ENCODE results near the gene HOXD4.

Gene HOXD4

GRCh38 chr2:176151442-176152287 lies at the start of gene HOXD4:
HOXD4 (plus strand) TSS chr2:176151550; CDS start chr2:176151634, 84 bp downstream.
- DNase-seq = no peak

DNA sequence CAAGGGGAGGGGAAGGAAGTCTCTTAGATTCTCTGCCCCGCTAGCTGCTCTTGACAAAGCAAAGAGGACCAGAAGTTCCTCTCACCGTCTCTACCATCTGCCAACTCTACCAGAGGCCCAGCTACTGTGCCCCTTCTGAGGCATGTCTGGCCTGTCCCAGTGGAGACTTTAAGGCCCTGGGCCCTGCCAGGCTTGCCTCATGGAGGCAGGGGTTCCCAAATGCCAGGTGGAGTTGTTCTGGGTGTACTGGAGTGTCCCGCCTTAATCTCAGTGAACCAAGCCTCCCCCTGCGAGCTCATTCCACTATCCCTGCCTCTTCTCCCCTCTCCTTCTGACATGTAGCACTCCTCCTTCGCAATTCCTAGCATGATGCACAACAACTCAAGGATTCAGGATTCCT lies 49.5 kb upstream of the HOXD4 start:
- DNase-seq = no peak

- no peak for DNase-seq
Observed at GRCh38 chr2:176102309-176102866, 49.0 kb upstream of the HOXD4 start.

GRCh38 chr2:176103194-176103593 lies 48.2 kb upstream of the HOXD4 start:
- DNase-seq = no peak

GRCh38 chr2:176103742-176104315 lies 47.5 kb upstream of the HOXD4 start:
- DNase-seq = no peak

- no peak for DNase-seq
Observed at GRCh38 chr2:176104316-176105077, 46.9 kb upstream of the HOXD4 start.

- DNase-seq = no peak
Observed at GRCh38 chr2:176105078-176105729, 46.1 kb upstream of the HOXD4 start.

- DNase-seq = no peak
Observed at GRCh38 chr2:176105730-176106580, 45.4 kb upstream of the HOXD4 start.

DNA sequence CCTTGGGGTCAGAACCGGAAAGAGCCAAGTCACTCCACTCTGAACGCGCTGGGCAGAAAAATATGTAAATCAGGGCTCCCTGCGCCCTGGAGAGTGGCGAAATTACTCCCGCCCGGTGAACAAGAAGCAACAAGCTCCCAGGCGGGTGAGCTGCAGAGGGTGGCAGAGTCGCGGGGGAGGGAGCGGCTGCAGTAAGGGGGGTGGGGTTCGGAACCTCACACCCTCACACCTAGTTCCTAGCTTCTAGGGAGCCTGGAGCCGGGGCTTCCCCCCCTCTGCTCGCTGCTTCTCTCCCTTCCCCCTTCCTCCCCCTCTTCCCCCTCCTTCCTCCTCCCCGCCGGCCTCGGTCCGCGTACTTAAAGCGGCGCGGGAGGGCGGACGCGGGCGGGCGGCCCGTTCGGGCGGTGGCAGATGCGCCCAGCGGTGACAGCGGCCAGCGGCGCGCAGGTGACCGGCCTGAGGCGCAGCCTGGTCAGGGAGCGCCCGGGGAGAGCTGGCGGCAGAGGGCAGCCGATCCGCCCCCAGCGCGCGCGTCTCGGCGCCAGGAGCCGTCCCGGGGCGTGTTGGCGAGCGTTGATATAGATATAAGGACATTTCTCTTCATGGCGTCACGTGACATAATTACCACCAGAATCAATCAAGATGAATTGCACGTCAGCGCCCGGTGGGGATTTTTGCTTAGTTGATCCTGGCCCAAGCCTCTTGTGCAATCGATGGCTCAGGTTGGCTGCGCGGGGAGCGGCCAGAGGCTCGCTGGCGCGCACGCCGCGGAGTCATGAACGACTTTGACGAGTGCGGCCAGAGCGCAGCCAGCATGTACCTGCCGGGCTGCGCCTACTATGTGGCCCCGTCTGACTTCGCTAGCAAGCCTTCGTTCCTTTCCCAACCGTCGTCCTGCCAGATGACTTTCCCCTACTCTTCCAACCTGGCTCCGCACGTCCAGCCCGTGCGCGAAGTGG lies 44.5 kb upstream of the HOXD4 start, which contains the start of gene HOXD11:
TSS of gene HOXD11 (plus strand) at position 700 of the 959 bp plus-strand sequence. CDS start at position 776, 76 bp downstream.
- DNase-seq = no peak

GRCh38 chr2:176107731-176108181 lies 43.6 kb upstream of the HOXD4 start:
- DNase-seq = no peak

DNA sequence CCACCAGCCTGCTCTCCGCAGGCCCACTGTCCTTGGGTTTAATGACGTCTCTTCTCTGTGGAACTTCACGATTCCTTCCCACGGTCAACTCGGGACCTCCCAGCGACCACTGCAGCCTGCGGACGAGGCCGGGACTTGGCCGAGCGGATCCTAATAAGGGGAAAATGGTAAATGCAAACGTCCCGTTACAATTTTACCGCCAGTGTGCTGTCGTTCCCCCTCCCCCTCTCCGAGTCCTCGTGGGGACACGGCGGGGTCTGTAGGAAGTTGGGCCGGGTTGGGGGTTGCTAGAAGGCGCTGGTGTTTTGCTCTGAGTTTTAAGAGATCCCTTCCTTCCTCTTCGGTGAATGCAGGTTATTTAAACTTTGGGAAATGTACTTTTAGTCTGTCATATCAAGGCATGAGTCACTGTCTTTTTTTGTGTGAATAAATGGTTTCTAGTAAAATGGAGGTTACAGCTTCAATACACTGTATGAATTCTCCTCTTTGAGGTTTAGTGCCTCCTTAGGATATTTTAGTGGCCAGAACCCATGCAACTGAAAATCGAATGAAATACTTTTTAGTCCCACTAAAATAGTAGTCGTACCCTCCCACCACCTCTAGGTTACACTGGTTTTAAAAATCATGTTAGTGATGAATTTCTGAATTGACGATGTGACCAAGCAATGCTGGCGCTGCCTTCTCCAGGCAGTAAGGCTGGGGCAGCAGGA lies 42.0 kb upstream of the HOXD4 start:
- DNase-seq = no peak

DNA sequence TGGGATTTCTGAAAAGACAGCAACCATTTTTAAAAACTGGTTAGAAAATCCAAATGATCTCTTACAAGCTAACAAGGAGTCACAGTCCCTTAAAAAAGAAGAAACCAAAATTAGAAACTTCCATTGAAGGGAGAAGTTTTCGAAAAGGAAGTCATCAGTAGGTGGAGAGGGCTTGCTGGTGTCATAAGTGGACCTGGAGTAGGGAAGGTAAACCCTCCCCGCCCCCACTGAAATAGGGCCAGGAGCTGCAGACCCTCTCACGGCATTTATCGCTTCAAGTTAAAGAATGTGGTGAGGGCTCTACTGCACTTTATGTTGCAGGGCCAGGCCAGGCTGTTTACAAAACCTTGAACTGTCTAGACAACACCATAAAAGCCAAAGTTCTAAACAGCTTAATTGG lies 41.4 kb upstream of the HOXD4 start:
- DNase-seq = no peak

GRCh38 chr2:176110415-176111308 lies 40.7 kb upstream of the HOXD4 start:
- no peak for DNase-seq

DNA sequence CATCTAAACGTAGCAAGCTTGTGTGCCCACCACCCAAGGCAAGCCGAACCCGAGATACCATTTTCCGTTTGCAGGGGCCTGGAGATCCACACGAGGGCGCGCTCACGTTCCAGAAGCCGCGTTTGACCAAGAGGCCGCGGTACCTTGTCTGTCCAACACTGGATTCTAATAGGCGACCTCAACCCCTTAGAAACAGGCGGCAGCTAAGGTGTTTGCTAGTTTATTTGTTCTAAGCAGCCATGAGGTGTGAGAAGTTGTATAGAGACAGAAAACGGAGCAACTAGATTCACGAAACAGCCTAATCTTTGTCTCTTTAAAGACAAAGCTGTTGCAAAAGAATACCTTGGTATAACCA lies 40.1 kb upstream of the HOXD4 start:
- peak; percentile 50 for DNase-seq

- no peak for DNase-seq
Observed at GRCh38 chr2:176111846-176112374, 39.4 kb upstream of the HOXD4 start.

DNA sequence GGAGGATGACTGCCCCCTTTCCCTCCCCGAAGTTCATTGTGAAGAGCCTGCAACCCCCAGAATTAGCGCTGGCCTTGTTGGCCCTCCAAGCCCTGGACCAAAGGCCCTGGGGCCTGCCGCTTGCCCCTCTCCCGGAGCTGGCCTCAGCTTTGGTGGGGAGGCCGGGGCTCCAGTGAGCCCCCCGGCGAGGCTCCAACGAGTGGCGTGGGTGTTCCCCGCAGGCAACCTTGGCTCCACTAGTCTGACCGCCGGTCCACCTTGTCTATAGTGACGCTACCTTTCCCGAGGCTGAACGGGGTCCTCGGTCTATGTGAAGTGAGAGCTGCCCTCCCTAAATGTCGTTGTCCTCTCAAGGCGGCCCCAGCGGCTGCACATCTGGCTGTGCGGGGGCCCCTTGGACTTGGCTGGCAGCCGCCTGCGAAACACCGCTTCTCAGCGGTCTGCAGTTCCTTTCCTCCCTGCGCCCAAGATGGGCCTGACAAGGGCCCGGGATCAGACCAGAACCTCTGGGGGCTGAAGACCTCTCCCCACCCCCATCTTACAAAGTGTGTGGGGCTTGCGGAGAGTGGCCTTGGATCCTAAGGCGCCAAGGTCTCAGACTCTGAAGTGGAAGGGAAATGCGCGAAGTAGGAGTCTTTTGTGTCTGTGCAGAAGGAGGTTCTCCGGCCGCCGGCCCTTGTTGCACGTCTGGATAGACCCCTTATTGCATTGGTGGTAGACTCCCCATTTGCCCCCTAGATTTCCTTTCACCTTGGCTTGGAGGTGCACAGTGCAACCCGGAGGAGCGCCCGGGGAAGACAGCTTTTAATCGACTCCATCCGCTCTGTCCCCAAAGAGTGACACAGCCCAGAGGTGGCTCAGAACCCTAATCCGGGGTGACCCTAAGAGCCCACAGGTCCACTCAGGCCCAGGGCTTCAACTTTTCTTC lies 38.7 kb upstream of the HOXD4 start:
- DNase-seq = no peak

All from RPMI8226 (cell line).